ENCODE data around the gene SLC12A4.
"Not testable (repeated sequence)": the region's sequence is repeated elsewhere in the genome, so short reads cannot be mapped to it uniquely, and the experiment has no call there.

SLC12A4 gene

GRCh38 chr16:67987460-67988160, 19.2 kb upstream of the SLC12A4 start:
- DNase-seq, result no peak

GRCh38 chr16:67986949-67987348, 18.5 kb upstream of the SLC12A4 start:
- no peak for DNase-seq

- DNase-seq, result no peak
Measured at GRCh38 chr16:67982011-67982696, 13.7 kb upstream of the SLC12A4 start.

GRCh38 chr16:67979955-67980678, 11.7 kb upstream of the SLC12A4 start, which contains the start of gene DPEP3:
Gene DPEP3 (minus strand): TSS chr16:67980499. CDS start chr16:67980380, 119 bp downstream.
- DNase-seq, result no peak

GRCh38 chr16:67977469-67978227, 9.2 kb upstream of the SLC12A4 start:
- no peak for DNase-seq

- no peak for DNase-seq
Measured at GRCh38 chr16:67977005-67977404, 8.6 kb upstream of the SLC12A4 start.

- no peak for DNase-seq
Measured at GRCh38 chr16:67976205-67976604, 7.8 kb upstream of the SLC12A4 start.

- no peak for DNase-seq
Measured at GRCh38 chr16:67975321-67976105, 7.1 kb upstream of the SLC12A4 start.

- not testable (repeated sequence) for DNase-seq
Measured at GRCh38 chr16:67972285-67972684, 3.8 kb upstream of the SLC12A4 start.

GRCh38 chr16:67971111-67971510, 2.7 kb upstream of the SLC12A4 start:
- no peak for DNase-seq

- DNase-seq, result no peak
Measured at GRCh38 chr16:67969254-67970039, 1.0 kb upstream of the SLC12A4 start.

- no peak for DNase-seq
Measured at GRCh38 chr16:67967958-67968399, 458 bp downstream of the SLC12A4 start.

- DNase-seq, result no peak
Measured at GRCh38 chr16:67967183-67967957, 1.1 kb downstream of the SLC12A4 start.

GRCh38 chr16:67966549-67967182, 1.8 kb downstream of the SLC12A4 start:
- DNase-seq, result no peak

GRCh38 chr16:67965668-67966548, 2.5 kb downstream of the SLC12A4 start:
- no peak for DNase-seq

GRCh38 chr16:67964477-67965131, 3.8 kb downstream of the SLC12A4 start:
- DNase-seq, result no peak

- DNase-seq, result no peak
Measured at GRCh38 chr16:67963662-67964321, 4.6 kb downstream of the SLC12A4 start.

GRCh38 chr16:67963292-67963661, 5.2 kb downstream of the SLC12A4 start:
- no peak for DNase-seq
